ENCODE data around the gene NR3C2. TPM values are rescaled to one million over a fixed set of nuclear protein-coding genes. Genes with fewer than 3 reads are reported as not detected.

The NR3C2 gene
- total RNA-seq, 1 experiment from 2014 or later, result 2.7 TPM

DNA sequence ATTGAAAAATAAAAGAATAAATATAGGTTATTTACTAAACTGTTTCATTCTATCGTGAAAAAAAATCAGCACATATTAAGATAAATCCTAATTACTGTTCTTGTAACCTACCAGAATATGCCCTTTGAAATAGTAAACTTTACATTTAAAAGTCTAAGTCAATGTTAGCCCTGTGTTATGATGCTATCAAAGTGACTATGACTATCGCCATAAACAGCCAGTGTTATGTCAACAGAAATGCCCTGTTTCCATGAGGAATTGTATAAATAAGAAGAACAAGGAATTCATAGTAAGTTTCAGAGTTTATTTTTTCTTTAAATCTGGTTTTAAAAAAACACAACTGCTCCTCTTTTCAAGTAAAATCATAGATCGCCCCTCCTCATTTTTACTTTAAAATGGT, 11.4 kb downstream of the NR3C2 start:
- no peaks in the 10 kb centered on the region for H3K9me3 ChIP-seq (ENCODE audit: control insufficient read depth in 1 of 2, insufficient read depth in 1 of 2, low read depth in 1 of 2, low read length in 2 of 2)
- BruUV-seq (replicated peaks), result no TSS peak

DNA sequence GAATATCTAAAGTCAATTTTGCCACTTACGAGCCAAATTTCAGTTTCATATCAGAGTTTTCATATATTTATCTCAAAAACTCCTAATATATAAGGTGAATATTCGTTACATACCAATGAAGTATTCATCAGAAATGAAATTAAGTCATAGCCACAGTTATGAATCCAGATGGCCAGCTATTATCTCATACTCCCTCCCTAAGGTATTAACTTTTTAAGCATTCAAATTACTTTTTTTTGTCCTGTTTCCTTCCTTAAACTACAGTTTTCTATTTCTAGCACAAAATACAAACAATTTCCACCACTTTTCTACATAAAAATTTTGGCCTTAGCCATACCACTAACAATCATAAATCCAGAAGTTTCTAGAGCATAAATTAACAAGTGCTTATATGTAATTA, 13.0 kb downstream of the NR3C2 start:
- Histone ChIP-seq H3K4me3 (replicated peaks in 1 of 2; ENCODE audit: low read depth in 1 of 2, low read length in 2 of 2) (no peak overlapping the region), H3K79me2 (ENCODE audit: insufficient read depth, low read length) (no peaks in the 10 kb centered on the region), H3K27me3 (ENCODE audit: insufficient read depth, low read length) (no peaks in the 10 kb centered on the region), H3K4me2 (ENCODE audit: low read length) (no peak overlapping the region), H3K27ac (ENCODE audit: low read depth, low read length) (no peak overlapping the region), H3K9ac (ENCODE audit: low read length) (no peak overlapping the region), H3K9me3 (ENCODE audit: control insufficient read depth in 1 of 2, insufficient read depth in 1 of 2, low read depth in 1 of 2, low read length in 2 of 2) (no peaks in the 10 kb centered on the region), H4K20me1 (ENCODE audit: insufficient read depth) (no peaks in the 10 kb centered on the region), H3K4me1 (ENCODE audit: control insufficient read depth in 1 of 2, insufficient read depth in 2 of 2, low read length in 2 of 2) (no peaks in the 10 kb centered on the region), H3K9me2 (ENCODE audit: insufficient read depth) (no peaks in the 10 kb centered on the region), H3K36me3 (ENCODE audit: control insufficient read depth in 1 of 2, insufficient read depth in 2 of 2, low read length in 2 of 2) (no peaks in the 10 kb centered on the region), H2AFZ (ENCODE audit: low read depth, low read length, poor library complexity, severe bottlenecking) (no peak overlapping the region)
- ChIA-PET RAD21 (ENCODE audit: low non-redundant PET in 1 of 2, low total read pairs in 2 of 2, uncharacterized antibody in 2 of 2, unreplicated experiment in 2 of 2) (no interaction called here), POLR2A (no interaction called here), CTCF (no interaction called here)
- no peak for ATAC-seq
- intact Hi-C loops (cut with micrococcal nuclease), result no loop called here
- no TSS peak for BruUV-seq (replicated peaks)
- no peak for DNase-seq (ENCODE audit: low read depth, low spot score)
- no peak for TF ChIP-seq YY1 (IDR thresholded peaks at IDR 0.05; ENCODE audit: extremely low read depth, insufficient replicate concordance, low read depth, low read length)
- TF ChIP-seq POLR2A (IDR thresholded peaks at IDR 0.05; ENCODE audit: borderline replicate concordance, extremely low read depth, insufficient read depth, insufficient read length), result no peak
- TF ChIP-seq EZH2 (IDR thresholded peaks at IDR 0.05), result no peak
- TF ChIP-seq SP1 (IDR thresholded peaks at IDR 0.05; ENCODE audit: low read depth), result no peak
- no peak for TF ChIP-seq ZFX (IDR thresholded peaks at IDR 0.05)
- TF ChIP-seq, protein P1, sequence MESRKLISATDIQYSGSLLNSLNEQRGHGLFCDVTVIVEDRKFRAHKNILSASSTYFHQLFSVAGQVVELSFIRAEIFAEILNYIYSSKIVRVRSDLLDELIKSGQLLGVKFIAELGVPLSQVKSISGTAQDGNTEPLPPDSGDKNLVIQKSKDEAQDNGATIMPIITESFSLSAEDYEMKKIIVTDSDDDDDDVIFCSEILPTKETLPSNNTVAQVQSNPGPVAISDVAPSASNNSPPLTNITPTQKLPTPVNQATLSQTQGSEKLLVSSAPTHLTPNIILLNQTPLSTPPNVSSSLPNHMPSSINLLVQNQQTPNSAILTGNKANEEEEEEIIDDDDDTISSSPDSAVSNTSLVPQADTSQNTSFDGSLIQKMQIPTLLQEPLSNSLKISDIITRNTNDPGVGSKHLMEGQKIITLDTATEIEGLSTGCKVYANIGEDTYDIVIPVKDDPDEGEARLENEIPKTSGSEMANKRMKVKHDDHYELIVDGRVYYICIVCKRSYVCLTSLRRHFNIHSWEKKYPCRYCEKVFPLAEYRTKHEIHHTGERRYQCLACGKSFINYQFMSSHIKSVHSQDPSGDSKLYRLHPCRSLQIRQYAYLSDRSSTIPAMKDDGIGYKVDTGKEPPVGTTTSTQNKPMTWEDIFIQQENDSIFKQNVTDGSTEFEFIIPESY (IDR thresholded peaks at IDR 0.05; ENCODE audit: extremely low read depth, insufficient replicate concordance, low read length), result no peak
- TF ChIP-seq, protein P2, sequence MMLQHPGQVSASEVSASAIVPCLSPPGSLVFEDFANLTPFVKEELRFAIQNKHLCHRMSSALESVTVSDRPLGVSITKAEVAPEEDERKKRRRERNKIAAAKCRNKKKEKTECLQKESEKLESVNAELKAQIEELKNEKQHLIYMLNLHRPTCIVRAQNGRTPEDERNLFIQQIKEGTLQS (IDR thresholded peaks at IDR 0.05), result no peak
- no peak for TF ChIP-seq SIN3A (IDR thresholded peaks at IDR 0.05; ENCODE audit: low read depth)
- no peak for TF ChIP-seq TCF7L2 (IDR thresholded peaks at IDR 0.05; ENCODE audit: borderline replicate concordance, extremely low read depth, insufficient read depth, insufficient read length)
- TF ChIP-seq POLR2AphosphoS5 (IDR thresholded peaks at IDR 0.05; ENCODE audit: low read depth, low read length), result no peak
- TF ChIP-seq ELF1 (IDR thresholded peaks at IDR 0.05; ENCODE audit: borderline replicate concordance, low read depth), result no peak

More for the DNA sequence above, 11.4 kb downstream of the NR3C2 start:
- ChIA-PET CTCF (no interaction called here), RAD21 (ENCODE audit: low non-redundant PET in 1 of 2, low total read pairs in 2 of 2, uncharacterized antibody in 2 of 2, unreplicated experiment in 2 of 2) (no interaction called here), POLR2A (no interaction called here)
- no peak for TF ChIP-seq EGR1 (IDR thresholded peaks at IDR 0.05; ENCODE audit: low read depth)
- no peak for TF ChIP-seq SP1 (IDR thresholded peaks at IDR 0.05; ENCODE audit: low read depth)
- no peak for TF ChIP-seq EZH2phosphoT487 (IDR thresholded peaks at IDR 0.05; ENCODE audit: borderline replicate concordance)
- no peak for TF ChIP-seq CEBPB (IDR thresholded peaks at IDR 0.05; ENCODE audit: low read depth)
- no peak for TF ChIP-seq FOSL1 (IDR thresholded peaks at IDR 0.05; ENCODE audit: low read depth)
- TF ChIP-seq POLR2A (IDR thresholded peaks at IDR 0.05; ENCODE audit: borderline replicate concordance, extremely low read depth, insufficient read depth, insufficient read length), result no peak
- TF ChIP-seq POLR2AphosphoS5 (IDR thresholded peaks at IDR 0.05; ENCODE audit: low read depth, low read length), result no peak
- no peak for TF ChIP-seq CBX3 (IDR thresholded peaks at IDR 0.05; ENCODE audit: low read depth)
- Histone ChIP-seq H3K4me1 (ENCODE audit: control insufficient read depth in 1 of 2, insufficient read depth in 2 of 2, low read length in 2 of 2) (no peaks in the 10 kb centered on the region), H3K79me2 (ENCODE audit: insufficient read depth, low read length) (no peaks in the 10 kb centered on the region), H3K4me2 (ENCODE audit: low read length) (no peak overlapping the region), H3K9me2 (ENCODE audit: insufficient read depth) (no peaks in the 10 kb centered on the region), H3K27me3 (ENCODE audit: insufficient read depth, low read length) (no peaks in the 10 kb centered on the region), H3K36me3 (ENCODE audit: control insufficient read depth in 1 of 2, insufficient read depth in 2 of 2, low read length in 2 of 2) (no peaks in the 10 kb centered on the region), H4K20me1 (ENCODE audit: insufficient read depth) (no peaks in the 10 kb centered on the region), H3K27ac (ENCODE audit: low read depth, low read length) (no peak overlapping the region), H2AFZ (ENCODE audit: low read depth, low read length, poor library complexity, severe bottlenecking) (no peak overlapping the region), H3K9ac (ENCODE audit: low read length) (no peak overlapping the region), H3K4me3 (replicated peaks in 1 of 2; ENCODE audit: low read depth in 1 of 2, low read length in 2 of 2) (no peak overlapping the region)
- no peak for DNase-seq (ENCODE audit: low read depth, low spot score)
- intact Hi-C loops (cut with micrococcal nuclease), result no loop called here
- ATAC-seq, result no peak
